B cell (primary cell): Measurements from ENCODE around the gene ADCY3. TPM values are rescaled to one million over a fixed set of nuclear protein-coding genes. Genes with fewer than 3 reads are reported as not detected.

Source experiments
- ATAC-seq: fragments of 200-7000 bp; cut with Tn5 transposase; one replicate; pipeline ENCODE4 v1.10.0; 2021; ENCODE audit warnings: low read depth, mild to moderate bottlenecking, moderate number of reproducible peaks, moderate library complexity
- CTCF ChIA-PET: fragments of 350-600 bp; sonication (Branson Sonifier 250); formaldehyde crosslinking; loops from one replicate; lab custom pipeline; 2021; ENCODE audit warnings: antibody characterized with exemption, inconsistent platforms; lab: Charles Lee
- POLR2A ChIA-PET: fragments of 350-600 bp; sonication (Branson Sonifier 250); formaldehyde crosslinking; loops from one replicate; lab custom pipeline; 2021; ENCODE audit warnings: antibody characterized with exemption; lab: Charles Lee
- DNase-seq: peaks from one replicate; pipeline ENCODE4 v3.0.0; 2013
- H2AFZ ChIP-seq: 2 replicates; pipeline ENCODE4 v1.6.1; 2012; ENCODE audit warnings: mild to moderate bottlenecking, low read depth, low read length; ENCODE audit not compliant: insufficient read depth, poor library complexity, severe bottlenecking
- H3K27ac ChIP-seq, 2 donors: 1 replicate in 1 of 2; 2 replicates in 1 of 2; pipeline ENCODE4 v1.5.1; 2012 to 2013; ENCODE audit warnings: low read length in 2 of 2, mild to moderate bottlenecking in 2 of 2, moderate library complexity in 1 of 2
- H3K27me3 ChIP-seq, 4 experiments: fragments of 200-600 bp in 1 of 4; sonication (generic) in 1 of 4; replicated peaks in 1 of 4; 1 replicate in 2 of 4; 2 replicates in 2 of 4; pipeline versions ENCODE4 v1.6.1 to v1.7.0; 2013 to 2016; ENCODE audit warnings: low read length in 3 of 4, mild to moderate bottlenecking in 2 of 4, mixed read lengths in 1 of 4, moderate library complexity in 1 of 4; ENCODE audit not compliant: insufficient read depth in 4 of 4, control insufficient read depth in 3 of 4; ENCODE audit errors: control extremely low read depth in 1 of 4
- H3K36me3 ChIP-seq, 2 experiments: replicated peaks in 1 of 2; 1 replicate in 1 of 2; 2 replicates in 1 of 2; pipeline versions ENCODE4 v1.6.1 to v1.7.1; 2013; ENCODE audit warnings: low read length in 1 of 2; ENCODE audit not compliant: insufficient read depth in 2 of 2, control insufficient read depth in 1 of 2; ENCODE audit errors: control extremely low read depth in 1 of 2, extremely low read depth in 1 of 2
- H3K4me1 ChIP-seq, 2 donors: fragments of 200-600 bp in 1 of 2; sonication (generic) in 1 of 2; 1 replicate in 1 of 2; 2 replicates in 1 of 2; pipeline versions ENCODE4 v1.5.1 to v1.6.1; 2013 to 2017; ENCODE audit warnings: low read length in 2 of 2; ENCODE audit not compliant: control insufficient read depth in 2 of 2, insufficient read depth in 2 of 2
- H3K4me2 ChIP-seq: replicated peaks from 2 replicates; pipeline ENCODE3; 2012; ENCODE audit warnings: mild to moderate bottlenecking, low read depth, low read length; ENCODE audit not compliant: poor library complexity, severe bottlenecking
- H3K4me3 ChIP-seq, 5 experiments: fragments of 200-600 bp in 1 of 5; sonication (generic) in 1 of 5; 1 replicate in 3 of 5; 2 replicates in 2 of 5; pipeline versions ENCODE4 v1.5.1 to v1.7.0; 2011 to 2016; ENCODE audit warnings: low read length in 4 of 5, mild to moderate bottlenecking in 4 of 5, low read depth in 2 of 5, control low read depth in 1 of 5, moderate library complexity in 1 of 5; ENCODE audit not compliant: insufficient read depth in 1 of 5; ENCODE audit errors: control extremely low read depth in 1 of 5, extremely low read depth in 1 of 5
- H3K79me2 ChIP-seq: fragments of 200-600 bp; sonication (generic); one replicate; pipeline ENCODE4 v1.6.0; 2016; ENCODE audit warnings: low read length; ENCODE audit not compliant: control insufficient read depth, insufficient read depth
- H3K9ac ChIP-seq: fragments of 200-600 bp; sonication (generic); 2 replicates; pipeline ENCODE4 v1.6.1; 2017; ENCODE audit warnings: mild to moderate bottlenecking, low read length, moderate library complexity
- H3K9me3 ChIP-seq, 3 donors: one replicate each; pipeline versions ENCODE4 v1.6.1 to v1.7.1; 2013; ENCODE audit warnings: low read length in 2 of 3; ENCODE audit not compliant: control insufficient read depth in 2 of 3, insufficient read depth in 1 of 3; ENCODE audit errors: control extremely low read depth in 1 of 3
- H4K20me1 ChIP-seq: 2 replicates; pipeline ENCODE4 v1.6.0; 2012; ENCODE audit warnings: mild to moderate bottlenecking, low read length; ENCODE audit not compliant: insufficient read depth, control insufficient read depth, poor library complexity, severe bottlenecking
- H3K27ac Mint-ChIP-seq: one replicate; pipeline ENCODE4 v1.8.0; 2021; ENCODE audit warnings: mixed read lengths
- H3K27me3 Mint-ChIP-seq: one replicate; pipeline ENCODE4 v1.8.0; 2021; ENCODE audit warnings: mixed read lengths
- H3K4me1 Mint-ChIP-seq: one replicate; pipeline ENCODE4 v1.8.0; 2021; ENCODE audit warnings: mixed read lengths
- H3K4me3 Mint-ChIP-seq: one replicate; pipeline ENCODE4 v1.8.0; 2021; ENCODE audit warnings: mixed read lengths
- H3K9me3 Mint-ChIP-seq: one replicate; pipeline ENCODE4 v1.8.0; 2022; ENCODE audit warnings: mixed read lengths; ENCODE audit not compliant: insufficient read depth
- CTCF ChIP-seq: fragments of 200-600 bp; IDR thresholded peaks from one replicate; pipeline ENCODE4 v1.8.0; 2022; ENCODE audit warnings: antibody characterized with exemption, mild to moderate bottlenecking
- EZH2 ChIP-seq: IDR thresholded peaks from 2 replicates; pipeline ENCODE4 v1.6.1; 2012; ENCODE audit warnings: borderline replicate concordance, low read depth, mild to moderate bottlenecking, moderate library complexity, low read length; ENCODE audit not compliant: insufficient read depth, poor library complexity, severe bottlenecking
- WGBS: methylation state at CpG from one replicate; pipeline ENCODE4 v1.1.5; 2013; ENCODE audit warnings: missing lambda C conversion rate; ENCODE audit not compliant: insufficient coverage; 5-methylcytosine and 5-hydroxymethylcytosine counted together
- intact Hi-C: fragments of 100-400 bp; cut with micrococcal nuclease; formaldehyde crosslinking; loops from one replicate; pipeline ENCODE4 v1.10.0; 2022
- polyA plus RNA-seq: library from polyadenylated mRNA; depleted of rRNA; stranded (reverse); fragments of >200 nt; gene quantifications from 2 replicates; pipeline ENCODE4 v1.2.3, GENCODE V29; 2012
- total RNA-seq, 2 donors: library from RNA; stranded (reverse); fragments of 120-200 nt in 1 of 2; gene quantifications; 1 replicate in 1 of 2; 2 replicates in 1 of 2; pipeline versions ENCODE4 v1.2.3 to v1.2.4, GENCODE V29; 2013 to 2022

ADCY3 gene
- total and polyA plus RNA-seq, 2 donors (not counting 1 experiment from before 2014, with no cell fraction given), result 48.4 to 73.0 TPM

GRCh38 chr2:24917731-24918325 is 2.2 kb downstream of the ADCY3 start:
- whole genome bisulfite sequencing, result 93% methylated on average over 12 of the region's 12 CpGs
- H4K20me1 ChIP-seq, result no peaks in the 10 kb centered on the region
- ATAC-seq (no peak), DNase-seq (no peak)
- no peak overlapping the region for H3K4me2 ChIP-seq
- no peak overlapping the region for H2AFZ ChIP-seq
- ChIA-PET POLR2A (no interaction called here), CTCF (interaction anchor here (0.6 kb wide), 1 partner anchor 1094 kb away, joined by 4 read pairs; no protein-coding TSS in a partner anchor)
- peaks cover 23% of the 10 kb centered on the region for H3K4me1 Mint-ChIP-seq
- intact Hi-C loops, result no loop called here
- no peaks in the 10 kb centered on the region for H3K9me3 ChIP-seq
- H3K9me3 Mint-ChIP-seq, result no peaks in the 10 kb centered on the region
- H3K79me2 ChIP-seq, result no peaks in the 10 kb centered on the region
- TF ChIP-seq EZH2 (no peak), CTCF (no peak)
- H3K9ac ChIP-seq, result no peak overlapping the region
- peaks cover 10 to 16% of the 10 kb centered on the region in 2 donors for H3K4me1 ChIP-seq
- no peak overlapping the region for H3K4me3 ChIP-seq
- H3K27me3 ChIP-seq, result no peaks in the 10 kb centered on the region
- H3K4me3 Mint-ChIP-seq, result peak overlapping the region; percentile 94
- no peaks in the 10 kb centered on the region for H3K36me3 ChIP-seq
- H3K27me3 Mint-ChIP-seq, result no peaks in the 10 kb centered on the region
- no peak overlapping the region for H3K27ac ChIP-seq
- H3K27ac Mint-ChIP-seq, result peak overlapping the region; percentile 41

GRCh38 chr2:24917086-24917485 is 3.0 kb downstream of the ADCY3 start:
- Histone ChIP-seq H3K79me2 (no peaks in the 10 kb centered on the region), H3K36me3 (no peaks in the 10 kb centered on the region), H4K20me1 (no peaks in the 10 kb centered on the region), H3K9me3 (no peaks in the 10 kb centered on the region), H2AFZ (no peak overlapping the region), H3K4me1 (peaks cover 10 to 16% of the 10 kb centered on the region in 2 donors), H3K9ac (no peak overlapping the region), H3K4me3 (no peak overlapping the region), H3K27me3 (no peaks in the 10 kb centered on the region), H3K4me2 (no peak overlapping the region), H3K27ac (no peak overlapping the region)
- Mint-ChIP-seq H3K4me3 (peak overlapping the region; percentile 18), H3K27me3 (no peaks in the 10 kb centered on the region), H3K4me1 (peaks cover 23% of the 10 kb centered on the region), H3K27ac (no peak overlapping the region), H3K9me3 (no peaks in the 10 kb centered on the region)
- ChIA-PET POLR2A (no interaction called here), CTCF (interaction anchor here (0.6 kb wide), 1 partner anchor 1094 kb away, joined by 4 read pairs; no protein-coding TSS in a partner anchor)
- DNase-seq (no peak), ATAC-seq (no peak)
- TF ChIP-seq EZH2 (no peak), CTCF (no peak)
- intact Hi-C loops, result no loop called here
- WGBS, result 58% methylated on average over 7 of the region's 7 CpGs
